ENCODE data around the gene SLC39A5. TPM values are rescaled to one million over a fixed set of nuclear protein-coding genes. Genes with fewer than 3 reads are reported as not detected.
A peak's percentile ranks its signal among the peaks of the same experiment; 100 is the strongest.

Gene SLC39A5
- total and polyA plus RNA-seq, 5 experiments from 2014 or later = not detected

DNA sequence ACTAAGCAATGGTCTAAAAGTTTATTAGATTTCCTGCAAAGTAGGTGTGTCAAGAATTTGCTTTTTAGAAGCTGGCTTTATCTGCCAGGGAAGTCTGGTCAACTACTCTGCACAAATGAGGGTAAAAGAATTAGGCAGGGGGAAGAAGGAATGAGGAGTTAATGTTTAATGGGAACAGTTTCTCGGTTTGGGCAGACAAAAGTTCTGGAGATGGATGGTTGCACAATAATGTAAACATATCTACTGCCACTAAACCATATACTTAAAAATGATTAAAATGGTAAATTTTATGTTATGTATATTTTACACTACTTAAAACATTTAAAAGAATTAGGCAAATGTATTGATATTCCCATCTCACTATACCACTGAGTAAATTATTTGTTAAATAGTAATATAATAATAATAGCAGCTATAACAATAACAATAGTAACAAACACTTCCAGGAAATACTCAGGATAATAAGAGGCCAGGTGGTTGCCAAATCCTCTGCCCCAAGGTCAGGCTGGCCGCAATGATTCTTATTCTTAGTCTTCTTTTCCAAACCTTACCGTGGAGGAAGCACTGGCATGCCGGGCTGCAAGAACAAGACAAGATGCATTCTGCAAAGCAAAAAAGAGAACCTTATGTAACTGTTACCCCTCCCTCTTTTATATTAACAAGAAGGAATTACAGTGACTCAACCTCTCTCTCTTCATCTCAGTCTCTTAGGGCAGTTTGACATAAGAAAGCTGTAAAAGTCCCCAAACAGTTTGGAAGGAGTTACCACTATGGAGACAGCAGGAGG lies 56.4 kb downstream of the SLC39A5 start:
- POLR2A ChIA-PET = interaction anchor here (0.5 to 1.4 kb wide), 3 partner anchors 11 to 22 kb away, joined by 5 to 6 read pairs (median 5); partner anchors contain the start of gene CS
- H3K36me3 Mint-ChIP-seq = peaks cover 0 to 70% (median 17%) of the 10 kb centered on the region in 3 donors
- DNase-seq = no peak
- no peaks in the 10 kb centered on the region for H3K27me3 Mint-ChIP-seq
- H3K4me1 Mint-ChIP-seq = peaks cover 5 to 20% (median 14%) of the 10 kb centered on the region in 4 donors
- no peak for ATAC-seq
- H3K9me3 Mint-ChIP-seq = no peaks in the 10 kb centered on the region
- H3K4me3 Mint-ChIP-seq = no peak overlapping the region
- peak overlapping the region in 6 of 10 donors; percentile 3 to 92 (median 56) for H3K27ac Mint-ChIP-seq

Other genes with a start within 250 kb of the SLC39A5 start
- gene SUOX, start 232.8 kb upstream of the SLC39A5 start, total RNA-seq = 1 to 10 TPM; 5.6 to 6.3 TPM
- under 1 TPM in 2 of 3 donors, not detected in 1; 0.10 to 0.58 TPM for gene SUOX, start 232.8 kb upstream of the SLC39A5 start, polyA plus RNA-seq
- gene IKZF4, start 209.0 kb upstream of the SLC39A5 start, total RNA-seq = 1 to 10 TPM; 4.4 to 5.2 TPM
- under 1 TPM; 0.48 to 0.67 (median 0.53) TPM for gene IKZF4, start 209.0 kb upstream of the SLC39A5 start, polyA plus RNA-seq
- 10 to 100 TPM; 56.1 to 58.4 TPM for gene RPS26, start 188.1 kb upstream of the SLC39A5 start, total RNA-seq
- 1,000 to 10,000 TPM in 1 of 3 donors, 100 to 1,000 TPM in 2; 743 to 1,060 (median 810) TPM for gene RPS26, start 188.1 kb upstream of the SLC39A5 start, polyA plus RNA-seq
- gene ERBB3, start 149.9 kb upstream of the SLC39A5 start, total RNA-seq = 10 to 100 TPM; 22.7 to 26.0 TPM
- gene ERBB3, start 149.9 kb upstream of the SLC39A5 start, polyA plus RNA-seq = 1 to 10 TPM; 1.3 to 3.3 (median 1.7) TPM
- 100 to 1,000 TPM; 132 to 135 TPM for gene PA2G4, start 125.5 kb upstream of the SLC39A5 start, total RNA-seq
- 100 to 1,000 TPM; 219 to 241 (median 241) TPM for gene PA2G4, start 125.5 kb upstream of the SLC39A5 start, polyA plus RNA-seq
- gene RPL41, start 113.4 kb upstream of the SLC39A5 start, total RNA-seq = 1,000 to 10,000 TPM; 5,098 to 5,261 TPM
- over 10,000 TPM in 1 of 3 donors, 1,000 to 10,000 TPM in 2; 8,782 to 10,436 (median 9,902) TPM for gene RPL41, start 113.4 kb upstream of the SLC39A5 start, polyA plus RNA-seq
- gene ZC3H10, start 111.8 kb upstream of the SLC39A5 start, total RNA-seq = 10 to 100 TPM; 15.1 to 15.9 TPM
- gene ZC3H10, start 111.8 kb upstream of the SLC39A5 start, polyA plus RNA-seq = 1 to 10 TPM; 1.3 to 2.5 (median 1.8) TPM
- gene ESYT1, start 101.8 kb upstream of the SLC39A5 start, total RNA-seq = 100 to 1,000 TPM; 257 to 270 TPM
- gene ESYT1, start 101.8 kb upstream of the SLC39A5 start, polyA plus RNA-seq = 100 to 1,000 TPM; 354 to 433 (median 357) TPM
- gene MYL6B, start 77.5 kb upstream of the SLC39A5 start, total RNA-seq = 1 to 10 TPM; 3.5 to 5.9 TPM
- 1 to 10 TPM; 3.4 to 4.0 (median 3.8) TPM for gene MYL6B, start 77.5 kb upstream of the SLC39A5 start, polyA plus RNA-seq
- 100 to 1,000 TPM; 421 to 448 TPM for gene MYL6, start 71.7 kb upstream of the SLC39A5 start, total RNA-seq
- gene MYL6, start 71.7 kb upstream of the SLC39A5 start, polyA plus RNA-seq = 1,000 to 10,000 TPM; 1,813 to 2,533 (median 2,044) TPM
- gene SMARCC2, start 40.6 kb upstream of the SLC39A5 start, total RNA-seq = 100 to 1,000 TPM; 189 to 197 TPM
- gene SMARCC2, start 40.6 kb upstream of the SLC39A5 start, polyA plus RNA-seq = 10 to 100 TPM; 46.3 to 70.4 (median 54.1) TPM
- gene RNF41, start 8.1 kb upstream of the SLC39A5 start, total RNA-seq = 10 to 100 TPM; 34.2 to 35.0 TPM
- gene RNF41, start 8.1 kb upstream of the SLC39A5 start, polyA plus RNA-seq = 10 to 100 TPM; 35.7 to 45.1 (median 41.8) TPM
- 10 to 100 TPM; 10.8 to 13.3 TPM for gene NABP2, start 5.7 kb upstream of the SLC39A5 start, total RNA-seq
- gene NABP2, start 5.7 kb upstream of the SLC39A5 start, polyA plus RNA-seq = 1 to 10 TPM; 3.5 to 3.9 (median 3.7) TPM
- 10 to 100 TPM; 34.5 to 43.9 TPM for gene ANKRD52, start 28.3 kb downstream of the SLC39A5 start, total RNA-seq
- gene ANKRD52, start 28.3 kb downstream of the SLC39A5 start, polyA plus RNA-seq = 10 to 100 TPM in 1 of 3 donors, 1 to 10 TPM in 2; 7.5 to 11.5 (median 7.9) TPM
- 10 to 100 TPM; 37.7 to 39.0 TPM for gene COQ10A, start 36.9 kb downstream of the SLC39A5 start, total RNA-seq
- gene COQ10A, start 36.9 kb downstream of the SLC39A5 start, polyA plus RNA-seq = 10 to 100 TPM in 1 of 3 donors, 1 to 10 TPM in 2; 7.4 to 15.7 (median 9.6) TPM
- 100 to 1,000 TPM; 115 to 127 TPM for gene CS, start 70.3 kb downstream of the SLC39A5 start, total RNA-seq
- gene CS, start 70.3 kb downstream of the SLC39A5 start, polyA plus RNA-seq = 10 to 100 TPM; 48.3 to 68.8 (median 50.2) TPM
- 10 to 100 TPM; 79.9 to 85.6 TPM for gene CNPY2, start 85.9 kb downstream of the SLC39A5 start, total RNA-seq
- 100 to 1,000 TPM; 173 to 196 (median 179) TPM for gene CNPY2, start 85.9 kb downstream of the SLC39A5 start, polyA plus RNA-seq
- gene PAN2, start 103.9 kb downstream of the SLC39A5 start, total RNA-seq = 100 to 1,000 TPM; 210 to 216 TPM
- gene PAN2, start 103.9 kb downstream of the SLC39A5 start, polyA plus RNA-seq = 10 to 100 TPM; 10.5 to 11.9 (median 11.0) TPM
- gene IL23A, start 108.8 kb downstream of the SLC39A5 start, total RNA-seq = 10 to 100 TPM; 32.4 to 35.3 TPM
- gene IL23A, start 108.8 kb downstream of the SLC39A5 start, polyA plus RNA-seq = 10 to 100 TPM; 12.3 to 16.6 (median 16.2) TPM
- 100 to 1,000 TPM; 161 to 165 TPM for gene STAT2, start 130.1 kb downstream of the SLC39A5 start, total RNA-seq
- 10 to 100 TPM; 61.7 to 68.1 (median 64.5) TPM for gene STAT2, start 130.1 kb downstream of the SLC39A5 start, polyA plus RNA-seq
- not detected for gene APOF, start 132.8 kb downstream of the SLC39A5 start, total RNA-seq
- not detected for gene APOF, start 132.8 kb downstream of the SLC39A5 start, polyA plus RNA-seq
- gene TIMELESS, start 219.4 kb downstream of the SLC39A5 start, total RNA-seq = 1 to 10 TPM; 5.5 to 5.8 TPM
- gene TIMELESS, start 219.4 kb downstream of the SLC39A5 start, polyA plus RNA-seq = 1 to 10 TPM; 3.3 to 4.2 (median 3.5) TPM
- gene MIP, start 224.6 kb downstream of the SLC39A5 start, total RNA-seq = not detected
- gene MIP, start 224.6 kb downstream of the SLC39A5 start, polyA plus RNA-seq = not detected
- gene SPRYD4, start 238.5 kb downstream of the SLC39A5 start, total RNA-seq = 1 to 10 TPM; 9.0 to 9.4 TPM
- 1 to 10 TPM; 1.3 to 1.6 (median 1.4) TPM for gene SPRYD4, start 238.5 kb downstream of the SLC39A5 start, polyA plus RNA-seq

Measured in naive thymus-derived CD8-positive, alpha-beta T cell (primary cell).